NOMO-1 (cell line): ENCODE measurements around the gene TUBGCP4.

Experiments
- DNase-seq, 2 experiments: peaks; one replicate each; lab custom pipeline; 2025; ENCODE audit not compliant: unreplicated experiment in 2 of 2; lab: John Stamatoyannopoulos, UW

TUBGCP4 gene

DNA sequence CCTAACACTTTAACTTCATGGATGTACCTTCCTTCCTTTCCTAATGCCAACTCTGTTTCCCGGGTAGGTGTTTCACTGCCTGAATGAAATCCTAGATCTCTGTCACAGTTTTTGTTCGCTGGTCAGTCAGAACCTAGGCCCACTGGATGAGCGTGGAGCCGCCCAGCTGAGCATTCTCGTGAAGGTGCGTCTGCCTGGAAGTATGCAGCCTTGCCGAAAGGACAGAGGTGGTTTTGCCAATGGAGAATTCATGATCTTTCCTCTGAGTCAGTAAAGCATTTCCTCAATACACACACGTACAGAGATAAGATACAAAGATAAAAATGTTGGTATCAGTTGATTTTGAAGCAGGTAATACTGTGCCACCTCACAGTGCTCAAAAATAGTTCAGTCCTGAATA, 32.7 kb downstream of the TUBGCP4 start:
- no peak for DNase-seq

DNA sequence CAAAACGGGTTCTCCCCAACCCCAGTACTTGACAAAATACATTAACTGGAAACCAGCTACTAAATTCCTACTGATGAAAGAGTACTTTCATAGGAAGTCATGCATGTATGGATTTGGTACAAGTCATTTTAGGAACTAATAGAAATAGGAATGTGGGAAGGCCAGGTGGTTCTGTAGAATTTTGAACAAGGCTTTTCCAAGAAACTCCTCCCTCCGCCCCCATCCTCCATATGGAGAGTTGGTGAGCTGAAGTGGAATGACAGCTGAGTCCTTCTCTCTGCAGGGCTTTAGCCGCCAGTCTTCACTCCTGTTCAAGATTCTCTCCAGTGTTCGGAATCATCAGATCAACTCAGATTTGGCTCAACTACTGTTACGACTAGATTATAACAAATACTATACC, 33.2 kb downstream of the TUBGCP4 start:
- no peak for DNase-seq

DNA sequence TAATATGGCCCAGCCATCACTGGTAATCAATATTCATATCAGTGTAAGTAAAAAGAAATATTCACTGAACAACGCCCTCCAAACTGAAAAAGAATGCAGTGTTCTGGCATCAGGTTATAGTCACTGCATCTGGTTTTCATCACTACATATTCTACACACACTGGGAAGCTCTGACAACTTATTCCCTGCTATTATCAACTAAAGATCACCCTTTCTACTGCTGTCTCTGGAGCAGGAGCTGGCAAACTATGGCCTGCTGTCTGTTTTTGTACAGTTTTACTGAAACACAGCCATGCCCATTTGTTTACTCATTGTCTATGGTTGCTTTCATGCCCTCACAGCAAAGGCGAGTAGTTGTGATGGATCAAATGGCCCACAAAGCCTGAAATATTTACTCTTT, 35.3 kb downstream of the TUBGCP4 start:
- DNase-seq: no peak

DNA sequence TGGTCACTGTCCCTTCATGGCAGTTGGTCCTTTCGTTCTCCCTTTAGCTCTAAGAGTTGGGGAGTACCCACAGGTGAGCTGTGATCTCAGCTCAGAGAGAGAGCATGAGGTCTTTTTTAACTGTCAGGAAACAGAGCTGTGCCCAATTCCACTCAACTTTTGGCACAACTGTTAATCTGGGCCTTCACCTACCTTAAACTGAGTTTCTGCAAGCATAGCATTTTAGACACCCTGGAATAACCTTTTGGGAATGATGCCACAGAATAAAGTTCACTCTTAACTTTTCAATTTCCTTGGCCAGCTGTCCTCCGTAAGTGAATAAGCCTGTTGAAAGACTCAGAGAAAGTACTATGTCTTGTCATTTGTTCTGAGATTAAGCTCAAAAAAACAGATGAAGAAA, 35.9 kb downstream of the TUBGCP4 start:
- no peak for DNase-seq

DNA sequence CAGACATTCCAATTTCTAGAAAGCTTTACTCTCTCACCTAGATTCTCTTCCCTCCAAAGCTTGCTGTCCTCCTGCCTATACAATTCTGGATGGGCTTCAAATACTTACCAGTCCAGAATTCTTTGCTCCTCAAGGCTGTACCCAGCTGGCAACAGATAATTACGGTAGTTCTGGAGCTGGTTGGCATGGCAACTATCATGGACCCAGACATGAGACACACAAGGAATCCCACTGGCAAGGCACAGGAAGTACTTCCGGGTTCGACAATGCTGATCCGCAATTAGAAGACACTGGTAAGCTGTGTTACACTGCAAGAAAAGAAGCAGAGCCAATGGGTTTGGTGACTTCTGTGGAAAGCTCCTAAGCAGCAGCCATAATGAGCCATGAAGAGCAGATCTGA, 37.9 kb downstream of the TUBGCP4 start:
- no peak for DNase-seq

DNA sequence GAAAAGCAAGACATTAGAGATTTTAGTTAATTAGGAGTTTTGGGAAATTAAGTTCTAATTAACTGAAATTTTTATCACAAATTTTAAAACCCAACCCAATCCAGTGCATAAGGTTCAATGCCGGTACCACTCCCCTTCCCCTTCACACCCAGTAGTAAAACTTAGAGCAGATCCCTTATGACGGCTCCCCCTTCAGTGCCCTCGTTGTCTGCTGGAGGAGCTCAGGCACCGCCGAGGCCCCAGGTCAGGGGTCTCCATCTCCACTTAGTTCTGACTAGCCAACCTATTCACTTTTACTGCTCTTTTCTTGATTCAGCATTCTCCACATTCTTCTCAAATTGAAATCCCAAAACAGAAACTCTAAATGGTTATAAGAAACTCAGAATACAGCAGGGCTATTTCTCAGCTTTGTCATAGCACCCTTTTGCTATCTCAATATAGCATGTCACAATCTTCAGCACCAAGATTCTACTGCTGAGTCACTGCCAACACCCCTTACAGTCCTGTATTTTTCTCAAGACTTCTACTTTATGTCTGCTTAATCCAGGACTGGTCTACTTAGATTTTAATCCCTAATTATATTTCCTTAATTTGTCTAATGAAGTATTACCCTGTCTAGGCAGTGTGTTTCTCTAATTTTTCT, 39.8 kb downstream of the TUBGCP4 start:
- no peak for DNase-seq

DNA sequence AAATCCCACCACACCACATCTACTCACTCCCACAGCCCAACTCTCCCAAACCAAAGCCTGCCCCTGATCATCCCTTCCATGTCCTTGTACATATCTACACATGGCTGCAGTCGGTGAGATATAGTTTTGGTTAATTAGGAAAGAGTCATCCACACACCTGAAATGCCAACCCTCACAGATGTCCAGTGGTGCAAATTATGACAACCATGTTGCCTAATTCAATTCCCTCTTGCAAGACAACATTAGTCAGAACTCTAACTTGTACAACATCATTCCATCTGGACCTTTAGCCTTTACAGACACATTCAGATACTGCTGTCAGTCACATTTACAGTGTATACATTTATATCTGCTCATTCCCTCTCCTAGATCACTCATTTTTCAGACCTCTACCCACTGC, 41.2 kb downstream of the TUBGCP4 start:
- no peak for DNase-seq

DNA sequence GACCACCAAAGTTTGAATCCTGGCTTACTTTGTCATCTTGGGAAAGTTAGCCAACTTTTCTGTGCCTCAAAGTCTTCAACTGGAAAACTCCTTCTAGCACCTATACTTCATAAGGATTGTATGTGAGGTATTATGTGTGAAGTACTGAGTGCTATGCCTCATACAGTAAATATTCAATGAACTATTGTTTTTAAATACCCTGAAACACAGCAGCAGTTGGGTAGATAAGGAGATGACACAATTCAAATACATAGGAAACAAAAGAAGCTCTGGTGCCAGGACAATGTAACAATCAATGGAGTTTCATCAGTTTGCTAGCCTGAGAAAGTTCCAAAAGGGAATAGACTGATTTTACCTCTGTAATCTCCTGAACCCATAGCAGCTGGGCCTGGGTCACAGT, 43.3 kb downstream of the TUBGCP4 start:
- no peak for DNase-seq

DNA sequence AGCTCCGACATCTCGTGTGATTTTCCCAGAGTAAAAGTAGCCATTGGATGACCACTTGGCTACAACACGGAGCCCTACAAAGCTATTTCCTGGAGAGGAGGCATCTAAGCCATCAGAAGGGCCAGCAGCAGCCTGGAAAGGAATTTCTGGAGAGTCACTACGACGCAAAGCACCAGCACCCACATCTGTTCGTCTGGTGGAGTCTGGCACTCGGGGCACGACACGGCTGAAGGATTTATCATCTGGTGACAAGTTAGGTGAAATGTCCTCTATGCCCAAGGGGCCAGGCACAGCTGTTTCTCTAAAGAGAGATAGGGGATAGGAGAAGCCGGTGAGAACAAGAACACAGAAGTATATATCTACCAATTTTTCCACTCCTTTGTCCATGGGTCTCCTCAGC, 49.5 kb downstream of the TUBGCP4 start:
- no peak for DNase-seq

DNA sequence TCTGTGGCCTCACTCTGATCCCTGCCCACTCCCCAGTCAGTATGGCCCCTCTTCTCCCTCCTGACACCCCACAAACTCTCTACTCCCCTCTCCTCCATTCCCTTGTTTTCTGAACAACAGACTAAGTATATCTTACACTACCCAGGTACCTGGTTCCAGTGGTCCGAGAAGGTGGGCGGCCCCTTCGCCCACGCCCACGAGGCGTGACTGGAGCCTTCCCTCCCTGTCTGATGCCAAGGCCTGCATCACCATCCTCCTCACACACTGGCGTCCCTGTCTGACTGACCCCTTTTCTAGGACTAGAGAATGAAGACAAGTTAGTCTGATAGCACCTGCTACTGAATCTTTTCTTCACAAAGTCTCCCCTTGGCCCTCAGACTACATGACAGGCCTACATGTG, 50.0 kb downstream of the TUBGCP4 start:
- no peak for DNase-seq

DNA sequence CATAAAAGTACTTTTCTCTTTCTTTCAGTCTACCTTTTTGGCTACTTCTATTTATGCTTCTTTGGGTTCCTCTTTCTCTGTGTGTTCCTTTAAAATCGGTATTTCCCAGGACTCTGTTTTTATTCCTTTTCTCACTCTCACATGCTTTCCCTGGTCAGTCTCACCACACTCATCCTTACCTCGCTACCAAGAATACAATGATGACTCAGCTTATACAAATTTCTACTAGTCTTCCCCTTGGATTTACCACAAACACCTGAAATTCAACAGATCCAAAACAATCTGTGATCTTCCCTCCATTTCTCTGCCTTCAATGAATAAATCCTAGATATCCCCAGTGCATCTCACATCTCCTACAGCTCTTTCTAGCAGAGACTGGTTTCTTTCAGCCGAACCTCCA, 52.9 kb downstream of the TUBGCP4 start:
- no peak for DNase-seq

DNA sequence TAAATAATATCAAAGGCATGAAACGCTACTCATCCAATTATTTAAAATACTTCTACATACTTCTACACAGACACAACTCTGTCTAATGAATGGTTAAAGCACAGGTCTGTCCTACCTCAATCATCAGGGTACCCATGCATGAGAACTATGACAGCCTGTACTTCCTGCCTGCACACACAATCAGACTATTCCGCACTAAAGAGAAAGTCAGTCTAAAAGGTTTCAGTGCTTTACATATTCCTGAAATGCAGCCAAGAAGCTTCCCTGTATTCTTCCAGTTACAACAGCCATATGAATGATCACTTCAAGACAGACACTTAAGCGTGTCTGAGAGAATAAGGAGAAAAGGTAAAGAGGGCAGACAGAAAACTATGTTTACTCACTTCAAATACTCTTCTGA, 58.8 kb downstream of the TUBGCP4 start:
- DNase-seq: no peak

DNA sequence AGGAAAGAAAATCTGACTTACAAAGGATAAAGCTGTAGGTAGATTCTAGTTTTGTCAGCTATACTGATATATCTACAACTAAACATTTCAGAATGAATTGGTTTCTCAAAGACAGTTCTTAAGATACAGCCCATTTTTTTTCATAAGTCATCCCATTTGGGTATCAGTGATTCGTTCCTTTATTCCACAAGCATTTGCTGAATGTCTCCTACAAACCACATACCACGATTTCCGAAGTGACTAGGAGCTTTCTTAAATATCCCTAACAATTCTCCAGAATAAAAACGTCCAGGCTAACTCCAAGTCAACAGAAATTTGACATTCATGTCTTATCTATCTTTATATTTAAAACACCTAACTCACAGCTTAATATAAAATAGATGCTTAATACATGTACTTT, 62.3 kb downstream of the TUBGCP4 start:
- no peak for DNase-seq

DNA sequence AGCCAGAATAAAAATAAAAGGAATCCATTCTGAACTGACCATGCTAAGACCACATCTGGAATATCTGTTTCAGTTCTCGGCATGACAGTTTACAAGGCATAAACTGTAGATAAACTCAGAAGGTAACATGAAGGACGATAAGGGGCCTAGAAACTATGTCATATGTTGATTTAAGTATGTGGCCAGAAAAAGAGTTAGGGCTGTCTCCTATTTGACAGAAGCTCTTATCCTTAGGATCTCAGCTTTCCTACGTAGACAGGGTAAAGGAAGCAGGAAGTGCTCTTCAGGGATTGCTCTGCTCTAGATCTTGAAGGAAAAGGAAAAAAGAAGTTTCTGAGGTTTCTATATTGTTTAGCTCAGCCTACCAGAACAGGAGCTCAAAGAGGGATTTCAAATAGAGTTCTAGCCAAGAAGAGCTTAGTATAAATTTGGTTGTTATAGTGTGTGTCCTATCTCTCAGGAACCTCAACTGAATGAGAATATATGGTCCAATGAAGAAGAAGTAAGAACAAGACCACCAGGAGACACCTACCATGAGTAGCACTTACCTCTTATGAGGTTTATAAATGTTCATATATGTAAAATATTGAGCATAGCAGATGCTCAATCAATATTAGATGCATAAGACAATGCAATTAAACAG, 62.9 kb downstream of the TUBGCP4 start:
- DNase-seq: no peak

DNA sequence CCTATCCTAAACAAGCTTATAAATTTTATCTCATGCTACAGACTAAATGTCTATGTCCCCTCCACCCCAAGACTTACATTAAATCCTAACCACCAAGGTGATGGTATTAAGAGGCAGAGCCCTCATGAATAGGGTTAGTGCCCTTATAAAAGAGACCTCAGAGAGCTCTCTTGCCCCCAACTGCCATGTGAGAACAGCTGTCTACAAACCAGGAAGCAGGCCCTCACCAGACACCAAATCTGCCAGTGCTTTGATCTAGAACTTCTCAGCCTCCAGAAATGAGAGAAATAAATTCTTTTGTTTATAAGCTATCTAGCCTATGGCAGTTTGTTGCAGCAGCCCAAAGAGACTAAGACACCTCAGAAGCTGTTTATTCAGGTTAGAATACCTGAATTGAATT, 63.5 kb downstream of the TUBGCP4 start:
- DNase-seq: no peak

DNA sequence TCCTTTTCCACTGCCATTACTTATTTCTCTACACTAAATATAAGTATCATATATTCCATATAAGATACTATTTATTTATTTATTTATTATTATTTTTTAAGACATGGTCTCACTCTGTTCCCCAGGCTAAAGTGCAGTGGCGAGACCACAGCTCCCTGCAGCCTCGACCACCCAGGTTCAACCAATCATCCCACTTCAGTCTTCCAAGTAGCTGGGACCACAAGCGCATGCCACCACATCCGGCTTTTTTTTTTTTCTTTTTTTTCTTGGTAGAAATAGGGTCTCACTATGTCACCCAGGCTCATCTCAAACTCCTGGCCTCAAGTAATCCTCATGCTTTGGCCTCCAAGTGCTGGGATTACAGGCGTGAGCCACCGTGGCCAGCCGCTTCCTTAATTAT, 65.5 kb downstream of the TUBGCP4 start:
- DNase-seq: no peak

DNA sequence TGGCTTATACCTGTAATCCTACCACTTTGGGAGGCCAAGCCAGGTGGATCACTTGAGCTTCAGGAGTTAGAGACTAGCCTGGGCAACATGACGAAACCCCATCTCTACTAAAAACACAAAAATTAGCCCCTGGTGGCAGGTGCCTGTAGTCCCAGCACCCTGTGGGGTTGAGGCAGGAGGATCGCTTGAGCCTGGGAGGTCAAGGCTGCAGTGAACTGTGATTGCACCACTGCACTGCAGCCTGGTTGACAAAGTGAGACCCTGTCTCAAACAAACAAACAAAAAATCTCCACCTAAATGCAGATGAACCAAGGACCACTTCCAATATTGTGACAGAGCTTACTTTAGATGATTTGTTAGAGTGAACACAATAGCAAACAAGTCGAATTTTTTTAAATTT, 68.4 kb downstream of the TUBGCP4 start:
- DNase-seq: no peak

DNA sequence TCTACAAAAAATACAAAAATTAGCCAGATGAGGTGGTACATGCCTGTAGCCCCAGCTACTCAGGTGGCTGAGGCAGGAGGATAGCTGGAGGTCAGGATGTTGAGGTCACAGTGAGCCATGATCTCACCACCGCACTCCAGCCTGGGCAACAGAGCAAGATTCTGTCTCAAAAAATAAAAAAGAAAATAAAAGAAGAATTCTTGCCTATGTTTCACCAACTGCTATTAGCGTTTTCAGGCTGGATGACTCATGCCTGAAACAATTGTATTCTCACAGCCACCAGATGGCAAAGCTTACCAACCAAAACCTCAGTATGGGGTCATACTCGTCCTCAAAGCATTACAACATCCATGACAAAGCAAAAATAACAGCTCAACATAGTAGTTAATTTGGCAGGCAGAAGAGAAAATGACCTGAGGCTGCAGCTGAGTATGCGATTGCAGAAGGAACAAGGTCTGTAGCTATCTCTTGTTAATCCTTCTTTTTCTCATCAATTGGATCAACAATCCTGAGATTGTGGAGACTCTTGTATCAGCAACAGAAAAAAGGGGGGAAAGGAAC, 69.9 kb downstream of the TUBGCP4 start:
- DNase-seq: peak; percentile 93 to 97

DNA sequence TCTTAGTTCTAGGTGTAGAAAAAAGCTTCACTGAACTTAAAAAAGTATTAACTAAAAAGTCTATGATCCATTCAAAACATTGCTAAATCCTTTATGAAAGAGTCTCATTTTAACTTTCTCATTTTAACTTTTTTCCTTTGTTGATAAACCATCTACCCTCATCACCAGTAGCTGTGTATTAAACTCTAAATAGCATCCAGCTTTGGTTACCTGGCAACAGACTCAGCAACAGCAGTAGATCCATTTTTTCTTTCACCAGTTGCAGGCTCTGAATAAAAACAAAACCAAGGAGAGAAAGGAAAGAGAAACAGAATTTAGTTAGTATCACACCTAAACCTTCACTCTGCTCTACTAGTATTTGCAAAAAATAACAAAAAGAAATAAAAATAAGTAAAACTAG, 70.4 kb downstream of the TUBGCP4 start:
- no peak for DNase-seq

DNA sequence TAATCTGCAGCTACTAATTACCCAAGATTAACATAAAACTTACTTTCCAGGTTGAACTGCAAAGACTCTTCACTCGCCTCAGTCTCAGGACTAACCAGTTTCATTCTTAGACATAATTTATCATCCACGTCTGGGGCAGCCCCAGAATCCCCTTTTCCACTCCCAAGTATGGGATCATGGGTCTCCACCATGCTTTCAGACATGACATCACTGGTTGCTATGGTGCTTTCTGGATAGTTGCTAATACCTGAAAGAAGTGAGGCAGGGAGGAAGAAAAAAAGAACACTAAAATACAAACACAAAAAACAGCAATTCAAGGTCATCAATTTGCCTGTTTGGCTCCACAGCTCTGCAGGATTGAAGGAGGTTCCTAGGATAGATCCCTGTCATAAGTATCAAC, 75.4 kb downstream of the TUBGCP4 start:
- DNase-seq: no peak

DNA sequence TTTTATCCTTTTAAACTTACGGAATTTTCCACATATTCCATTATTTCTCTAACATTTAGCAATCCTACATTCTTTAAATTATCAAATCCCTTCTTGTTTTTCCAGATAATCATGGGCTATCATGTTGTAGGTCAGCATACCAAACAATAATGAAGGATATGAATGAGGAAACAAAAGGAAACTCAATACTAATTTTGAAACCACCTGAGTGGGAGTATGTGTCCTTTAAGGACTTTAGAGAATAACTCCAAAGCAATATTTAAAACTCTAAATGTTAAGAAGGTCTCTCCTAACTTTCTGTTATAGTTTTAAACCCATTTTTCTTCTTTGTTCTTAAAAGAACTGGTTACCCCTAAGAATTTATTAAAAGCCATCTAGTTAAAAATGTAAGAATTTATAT, 79.1 kb downstream of the TUBGCP4 start:
- DNase-seq: no peak
